H1 (cell line): ENCODE data around the gene SPPL2B. TPM values are rescaled to one million over a fixed set of nuclear protein-coding genes. Genes with fewer than 3 reads are reported as not detected.

Experiments
- CHD1 ChIP-seq: IDR thresholded peaks from 2 replicates; pipeline ENCODE4 v1.6.1; 2012; ENCODE audit warnings: low read depth, low read length, improper control_type of control experiment
- CTBP2 ChIP-seq: IDR thresholded peaks from 2 replicates; pipeline ENCODE4 v1.7.0; 2011; ENCODE audit warnings: borderline replicate concordance, mild to moderate bottlenecking, moderate library complexity, mixed read lengths, low read length; ENCODE audit not compliant: insufficient read depth, insufficient read length
- CTCF ChIP-seq, 3 experiments: IDR thresholded peaks; 1 replicate in 2 of 3; 2 replicates in 1 of 3; pipeline versions ENCODE4 v1.5.1 to v1.6.1; 2011; ENCODE audit warnings: low read length in 3 of 3, mild to moderate bottlenecking in 3 of 3, inconsistent platforms in 2 of 3, low read depth in 1 of 3, moderate library complexity in 1 of 3; ENCODE audit not compliant: insufficient read depth in 1 of 3; ENCODE audit errors: control extremely low read depth in 1 of 3
- SUZ12 ChIP-seq: fragments of 200-600 bp; sonication (generic); IDR thresholded peaks from 2 replicates; pipeline ENCODE4 v1.6.1; 2012; ENCODE audit warnings: mild to moderate bottlenecking, inconsistent platforms, low read length, moderate library complexity, mixed read lengths
- polyA plus RNA-seq, 7 experiments: library from polyadenylated mRNA; depleted of rRNA in 3 of 7; stranded (reverse) in 5 of 7; unstranded in 2 of 7; fragments of >200 nt in 5 of 7; fragments of 200-250 nt in 2 of 7; gene quantifications; 1 replicate in 5 of 7; 2 replicates in 1 of 7; 4 replicates in 1 of 7; pipeline versions ENCODE4 v1.2.1 to v1.2.3, GENCODE V29; 2011 to 2013; ENCODE audit warnings: missing spikeins in 2 of 7, mixed read lengths in 2 of 7
- total RNA-seq: library from RNA; stranded (reverse); fragmentation: NEBNext Ultra II Directional; extraction: Animal tissue kit (Norgen Biotek cat#: 25700); gene quantifications from 2 replicates; pipeline ENCODE4 v1.2.1, GENCODE V29; 2021

Gene SPPL2B
- total and polyA plus RNA-seq, 2 of the 8 experiments (the other 6 are each of a cell fraction or from before 2014, with no cell fraction given), result 34.8 to 55.7 TPM

GRCh38 chr19:2351591-2351990, 23.1 kb downstream of the SPPL2B start (continued):
- TF ChIP-seq CTCF (IDR thresholded peaks at IDR 0.05; ENCODE audit: control extremely low read depth in 1 of 3, insufficient read depth in 1 of 3, low read depth in 1 of 3, low read length in 3 of 3), result no peak
- no peak for TF ChIP-seq SUZ12
- TF ChIP-seq CHD1, result no peak
- TF ChIP-seq CTBP2, result no peak
- TF ChIP-seq, all 59 proteins: peak for 0
